ENCODE data around the gene PLXDC1.

- no peak for TF ChIP-seq POLR2A (IDR thresholded peaks at IDR 0.05)
- no peak for TF ChIP-seq CTCF (IDR thresholded peaks at IDR 0.05)
Observed at GRCh38 chr17:39113871-39114270, 37.6 kb downstream of the PLXDC1 start.

All from right lobe of liver (tissue), 4 donors.